Measurements from ENCODE around the gene NDUFS5. TPM values are rescaled to one million over a fixed set of nuclear protein-coding genes. Genes with fewer than 3 reads are reported as not detected.
A peak's percentile ranks its signal among the peaks of the same experiment; 100 is the strongest.

The NDUFS5 gene
- total and polyA plus RNA-seq, 7 donors, result 525 to 1,407 (median 656) TPM

GRCh38 chr1:39043513-39043912, 17.4 kb downstream of the NDUFS5 start:
- H3K27ac ChIP-seq, result no peak overlapping the region
- H3K36me3 ChIP-seq, result peaks cover 1 to 50% (median 8%) of the 10 kb centered on the region in 4 donors
- intact Hi-C loops (cut with DNase I), result no loop called here

GRCh38 chr1:39044762-39045161, 18.6 kb downstream of the NDUFS5 start:
- peaks cover 0 to 49% (median 7%) of the 10 kb centered on the region in 4 donors for H3K36me3 ChIP-seq
- WGBS, 2 donors, result 88 to 95% methylated on average over 1 of the region's 1 CpG
- no peak overlapping the region for H3K27ac ChIP-seq

More at GRCh38 chr1:39043513-39043912, 17.4 kb downstream of the NDUFS5 start:
- Histone ChIP-seq H3K27me3 (no peaks in the 10 kb centered on the region), H3K4me3 (no peak overlapping the region), H3K9me3 (no peaks in the 10 kb centered on the region), H3K4me1 (no peaks in the 10 kb centered on the region)
- 84 to 95% methylated on average over 3 of the region's 3 CpGs for WGBS, 2 donors
- DNase-seq, result no peak
- no peak for TF ChIP-seq EP300 (IDR thresholded peaks at IDR 0.05)

DNA sequence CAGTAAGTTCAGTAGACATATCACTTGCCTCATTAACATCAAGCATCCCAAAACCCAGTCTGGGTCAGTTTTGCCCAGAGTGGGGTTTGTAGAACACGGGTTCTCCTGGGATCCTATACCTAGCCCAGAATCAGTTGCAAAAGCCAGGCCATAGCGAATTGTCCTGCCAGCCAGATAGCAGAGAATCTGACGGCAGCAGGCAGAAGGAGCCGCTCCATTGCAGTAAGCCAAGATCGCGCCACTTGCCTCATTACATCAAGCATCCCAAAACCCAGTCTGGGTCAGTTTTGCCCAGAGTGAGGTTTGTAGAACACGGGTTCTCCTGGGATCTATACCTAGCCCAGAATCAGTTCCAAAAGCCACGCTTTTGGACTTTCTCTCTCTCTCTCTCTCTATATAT, 19.1 kb downstream of the NDUFS5 start:
- no peak for TF ChIP-seq EP300 (IDR thresholded peaks at IDR 0.05)
- TF ChIP-seq POLR2AphosphoS5 (IDR thresholded peaks at IDR 0.05), result no peak
- no peak for TF ChIP-seq CTCF (IDR thresholded peaks at IDR 0.05)
- TF ChIP-seq POLR2A (IDR thresholded peaks at IDR 0.05), result no peak
- DNase-seq, result no peak
- WGBS, 2 donors, result 77 to 83% methylated on average over 8 of the region's 8 CpGs
- Histone ChIP-seq H3K9me3 (no peaks in the 10 kb centered on the region), H3K4me3 (no peak overlapping the region), H3K27me3 (no peaks in the 10 kb centered on the region), H3K36me3 (peaks cover 0 to 54% (median 7%) of the 10 kb centered on the region in 4 donors), H3K4me1 (no peaks in the 10 kb centered on the region), H3K27ac (no peak overlapping the region)
- intact Hi-C loops (cut with DNase I), result no loop called here

More at GRCh38 chr1:39044762-39045161, 18.6 kb downstream of the NDUFS5 start:
- intact Hi-C loops (cut with DNase I), result no loop called here
- H3K27me3 ChIP-seq, result no peaks in the 10 kb centered on the region
- H3K9me3 ChIP-seq, result no peaks in the 10 kb centered on the region
- H3K4me1 ChIP-seq, result no peaks in the 10 kb centered on the region
- H3K4me3 ChIP-seq, result no peak overlapping the region
- no peak for TF ChIP-seq CTCF (IDR thresholded peaks at IDR 0.05)
- TF ChIP-seq POLR2A (IDR thresholded peaks at IDR 0.05), result no peak
- no peak for TF ChIP-seq EP300 (IDR thresholded peaks at IDR 0.05)
- no peak for TF ChIP-seq POLR2AphosphoS5 (IDR thresholded peaks at IDR 0.05)
- no peak for DNase-seq

- no peaks in the 10 kb centered on the region for H3K27me3 ChIP-seq
- H3K4me3 ChIP-seq, result no peak overlapping the region
- TF ChIP-seq EP300 (IDR thresholded peaks at IDR 0.05) (no peak), CTCF (IDR thresholded peaks at IDR 0.05) (no peak), POLR2AphosphoS5 (IDR thresholded peaks at IDR 0.05) (no peak), POLR2A (IDR thresholded peaks at IDR 0.05) (no peak)
- no peaks in the 10 kb centered on the region for H3K4me1 ChIP-seq
- H3K36me3 ChIP-seq, result peaks cover 0 to 44% (median 4%) of the 10 kb centered on the region in 4 donors
- H3K9me3 ChIP-seq, result no peaks in the 10 kb centered on the region
- intact Hi-C loops (cut with DNase I), result no loop called here
- 88 to 89% methylated on average over 6 of the region's 6 CpGs for WGBS, 2 donors
- no peak for DNase-seq
- H3K27ac ChIP-seq, result peak overlapping the region; percentile 39 to 69 (median 52)
Measured at GRCh38 chr1:39046613-39047210, 20.6 kb downstream of the NDUFS5 start.

DNA sequence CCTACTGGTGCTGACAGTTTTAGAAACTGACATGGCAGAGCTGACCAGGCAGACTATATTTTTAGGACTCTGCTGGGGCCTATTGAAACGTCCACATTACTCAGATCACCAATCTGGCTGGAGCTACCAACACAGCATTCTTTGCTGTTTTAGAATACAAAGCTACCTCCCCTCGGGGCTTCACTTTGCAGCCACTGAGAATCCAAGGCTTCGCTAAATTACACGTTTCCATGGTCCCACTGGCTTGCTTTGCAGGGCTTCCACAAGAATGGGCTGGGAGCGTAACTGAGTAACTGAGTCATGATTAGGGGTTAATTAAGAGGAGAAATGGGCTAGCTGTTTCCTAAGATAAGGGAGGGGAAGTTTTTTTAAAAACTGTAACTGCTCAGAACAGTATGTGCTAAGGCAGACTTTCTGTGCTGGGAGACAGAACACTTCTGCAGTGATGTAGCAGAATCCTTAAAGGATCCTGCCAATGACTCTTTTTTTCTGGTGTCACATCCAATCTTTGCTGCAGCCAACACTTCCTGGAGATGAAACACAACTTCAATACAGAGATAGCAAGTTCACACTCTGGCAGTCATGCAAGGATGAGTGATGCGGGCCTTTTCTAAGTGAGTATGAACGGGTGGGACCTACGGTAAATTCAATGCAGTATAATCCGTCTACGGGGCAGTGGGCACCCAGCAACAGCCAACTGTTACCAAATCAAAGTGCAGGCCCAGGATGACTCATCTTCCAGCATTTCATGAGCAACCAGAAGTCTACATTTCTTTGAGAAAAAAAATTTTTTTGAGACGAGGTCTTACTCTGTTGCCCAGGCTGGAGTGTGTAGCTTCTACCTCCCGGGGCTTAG, 21.5 kb downstream of the NDUFS5 start:
- 67 to 73% methylated on average over 12 of the region's 12 CpGs for WGBS, 2 donors
- peak; percentile 69 for DNase-seq
- peak in 1 of 4 donors; percentile 28 for TF ChIP-seq EP300 (IDR thresholded peaks at IDR 0.05)
- TF ChIP-seq POLR2A (IDR thresholded peaks at IDR 0.05), result no peak
- TF ChIP-seq POLR2AphosphoS5 (IDR thresholded peaks at IDR 0.05), result peak in 3 of 4 donors; percentile 15 to 52 (median 25)
- no peak for TF ChIP-seq CTCF (IDR thresholded peaks at IDR 0.05)
- Histone ChIP-seq H3K4me1 (no peaks in the 10 kb centered on the region), H3K27ac (peak overlapping the region; percentile 45 to 69 (median 52)), H3K27me3 (no peaks in the 10 kb centered on the region), H3K36me3 (peaks cover 0 to 35% (median 0%) of the 10 kb centered on the region in 4 donors), H3K4me3 (no peak overlapping the region), H3K9me3 (no peaks in the 10 kb centered on the region)
- intact Hi-C loops (cut with DNase I), result no loop called here

Measured in sigmoid colon (tissue), 7 donors.